Vagina (tissue), 2 donors: ENCODE measurements around the gene ZNF273. TPM values are rescaled to one million over a fixed set of nuclear protein-coding genes. Genes with fewer than 3 reads are reported as not detected.
"Not testable (repeated sequence)": the region's sequence is repeated elsewhere in the genome, so short reads cannot be mapped to it uniquely, and the experiment has no call there.

Experiments
- DNase-seq, 2 donors: peaks; one replicate each; pipeline ENCODE4 v3.0.0-alpha.2; 2017; ENCODE audit errors: extremely low spot score in 2 of 2
- H3K27ac ChIP-seq: fragments of 200-600 bp; sonication (generic); one replicate; pipeline ENCODE4 v1.5.1; 2019
- H3K27me3 ChIP-seq: fragments of 200-600 bp; sonication (generic); one replicate; pipeline ENCODE4 v1.5.1; 2019
- H3K36me3 ChIP-seq, 2 donors: fragments of 200-600 bp; sonication (generic); one replicate each; pipeline ENCODE4 v1.5.1; 2017 to 2019
- H3K4me1 ChIP-seq: fragments of 200-600 bp; sonication (generic); one replicate; pipeline ENCODE4 v1.5.1; 2019
- H3K4me3 ChIP-seq, 2 donors: fragments of 200-600 bp; sonication (generic); 1 replicate in 1 of 2; 2 replicates in 1 of 2; pipeline ENCODE4 v1.5.1; 2016 to 2019
- H3K9me3 ChIP-seq: fragments of 200-600 bp; sonication (generic); one replicate; pipeline ENCODE4 v1.5.1; 2019
- POLR2A ChIP-seq, 2 donors: fragments of 450-650 bp; IDR thresholded peaks; one replicate each; pipeline ENCODE4 v1.6.1; 2017; ENCODE audit warnings: antibody characterized with exemption in 2 of 2, mild to moderate bottlenecking in 2 of 2, moderate library complexity in 2 of 2
- POLR2AphosphoS5 ChIP-seq, 2 donors: sonication (generic); formaldehyde crosslinking; IDR thresholded peaks; one replicate each; pipeline ENCODE4 v1.9.0; 2017; ENCODE audit warnings: antibody characterized with exemption in 2 of 2, mild to moderate bottlenecking in 2 of 2, low read depth in 1 of 2; ENCODE audit not compliant: insufficient read depth in 1 of 2
- intact Hi-C: fragments of 100-400 bp; cut with DNase I; formaldehyde crosslinking; loops from one replicate; pipeline ENCODE4 v1.15.1; 2023
- total RNA-seq: library from RNA; depleted of rRNA; stranded (reverse); fragments of >200 nt; gene quantifications from one replicate; pipeline ENCODE4 v1.2.3, GENCODE V29; 2016
- TF ChIP-seq, protein P1 (sequence below), 3 experiments: fragments of 450-650 bp in 2 of 3; fragments of 200-600 bp in 1 of 3; sonication (generic) in 1 of 3; IDR thresholded peaks; one replicate each; pipeline ENCODE4 v1.5.1; 2017 to 2019; ENCODE audit warnings: antibody characterized with exemption in 3 of 3, mild to moderate bottlenecking in 2 of 3, moderate library complexity in 2 of 3

Gene ZNF273
- total RNA-seq, 1 donor from 2014 or later, result 47.4 TPM

DNA sequence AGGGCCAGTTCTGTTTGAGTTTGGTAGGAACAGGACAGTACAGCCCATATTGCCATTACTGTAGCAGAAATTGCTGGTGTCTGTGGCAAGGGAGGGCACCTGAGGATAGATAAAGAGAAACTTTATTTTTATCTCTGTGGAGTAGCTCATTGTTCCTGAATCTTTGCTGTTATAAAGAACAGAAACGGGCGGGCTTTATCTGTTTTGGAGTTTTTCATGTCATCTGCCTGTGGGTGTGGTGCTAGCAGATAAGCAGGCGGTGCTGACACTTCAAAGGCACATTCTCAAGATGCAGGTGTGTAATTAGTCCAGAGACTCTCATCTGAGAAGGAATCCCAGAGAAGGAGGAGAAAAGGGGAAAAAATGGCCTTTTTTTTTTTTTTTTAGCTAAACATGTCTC lies 11.5 kb downstream of the ZNF273 start:
- TF ChIP-seq, protein P1, sequence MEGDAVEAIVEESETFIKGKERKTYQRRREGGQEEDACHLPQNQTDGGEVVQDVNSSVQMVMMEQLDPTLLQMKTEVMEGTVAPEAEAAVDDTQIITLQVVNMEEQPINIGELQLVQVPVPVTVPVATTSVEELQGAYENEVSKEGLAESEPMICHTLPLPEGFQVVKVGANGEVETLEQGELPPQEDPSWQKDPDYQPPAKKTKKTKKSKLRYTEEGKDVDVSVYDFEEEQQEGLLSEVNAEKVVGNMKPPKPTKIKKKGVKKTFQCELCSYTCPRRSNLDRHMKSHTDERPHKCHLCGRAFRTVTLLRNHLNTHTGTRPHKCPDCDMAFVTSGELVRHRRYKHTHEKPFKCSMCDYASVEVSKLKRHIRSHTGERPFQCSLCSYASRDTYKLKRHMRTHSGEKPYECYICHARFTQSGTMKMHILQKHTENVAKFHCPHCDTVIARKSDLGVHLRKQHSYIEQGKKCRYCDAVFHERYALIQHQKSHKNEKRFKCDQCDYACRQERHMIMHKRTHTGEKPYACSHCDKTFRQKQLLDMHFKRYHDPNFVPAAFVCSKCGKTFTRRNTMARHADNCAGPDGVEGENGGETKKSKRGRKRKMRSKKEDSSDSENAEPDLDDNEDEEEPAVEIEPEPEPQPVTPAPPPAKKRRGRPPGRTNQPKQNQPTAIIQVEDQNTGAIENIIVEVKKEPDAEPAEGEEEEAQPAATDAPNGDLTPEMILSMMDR (IDR thresholded peaks at IDR 0.05), result no peak
- TF ChIP-seq POLR2AphosphoS5 (IDR thresholded peaks at IDR 0.05; ENCODE audit: insufficient read depth in 1 of 2, low read depth in 1 of 2), result no peak
- no peak for TF ChIP-seq POLR2A (IDR thresholded peaks at IDR 0.05)
- Histone ChIP-seq H3K36me3 (no peaks in the 10 kb centered on the region), H3K4me3 (no peak overlapping the region), H3K27ac (no peak overlapping the region), H3K27me3 (no peaks in the 10 kb centered on the region), H3K9me3 (no peaks in the 10 kb centered on the region), H3K4me1 (no peaks in the 10 kb centered on the region)
- intact Hi-C loops, result no loop called here
- DNase-seq, result no peak

DNA sequence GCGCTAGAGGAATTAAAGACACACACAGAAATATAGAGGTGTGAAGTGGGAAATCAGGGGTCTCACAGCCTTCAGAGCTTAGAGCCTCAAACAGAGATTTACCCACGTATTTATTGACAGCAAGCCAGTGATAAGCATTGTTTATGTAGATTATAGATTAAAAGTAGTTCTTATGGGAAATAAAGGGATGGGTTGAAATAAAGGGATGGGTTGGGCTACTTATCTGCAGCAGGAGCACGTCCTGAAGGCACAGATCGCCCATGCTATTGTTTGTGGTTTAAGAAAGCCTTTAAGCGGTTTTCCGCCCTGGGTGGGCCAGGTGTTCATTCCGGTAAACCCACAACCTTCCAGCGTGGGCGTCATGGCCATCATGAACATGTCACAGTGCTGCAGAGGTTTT lies 12.2 kb downstream of the ZNF273 start:
- H3K4me3 ChIP-seq, H3K27me3 ChIP-seq, H3K4me1 ChIP-seq, intact Hi-C loops, DNase-seq, H3K9me3 ChIP-seq, H3K27ac ChIP-seq, H3K36me3 ChIP-seq: not testable (repeated sequence)

DNA sequence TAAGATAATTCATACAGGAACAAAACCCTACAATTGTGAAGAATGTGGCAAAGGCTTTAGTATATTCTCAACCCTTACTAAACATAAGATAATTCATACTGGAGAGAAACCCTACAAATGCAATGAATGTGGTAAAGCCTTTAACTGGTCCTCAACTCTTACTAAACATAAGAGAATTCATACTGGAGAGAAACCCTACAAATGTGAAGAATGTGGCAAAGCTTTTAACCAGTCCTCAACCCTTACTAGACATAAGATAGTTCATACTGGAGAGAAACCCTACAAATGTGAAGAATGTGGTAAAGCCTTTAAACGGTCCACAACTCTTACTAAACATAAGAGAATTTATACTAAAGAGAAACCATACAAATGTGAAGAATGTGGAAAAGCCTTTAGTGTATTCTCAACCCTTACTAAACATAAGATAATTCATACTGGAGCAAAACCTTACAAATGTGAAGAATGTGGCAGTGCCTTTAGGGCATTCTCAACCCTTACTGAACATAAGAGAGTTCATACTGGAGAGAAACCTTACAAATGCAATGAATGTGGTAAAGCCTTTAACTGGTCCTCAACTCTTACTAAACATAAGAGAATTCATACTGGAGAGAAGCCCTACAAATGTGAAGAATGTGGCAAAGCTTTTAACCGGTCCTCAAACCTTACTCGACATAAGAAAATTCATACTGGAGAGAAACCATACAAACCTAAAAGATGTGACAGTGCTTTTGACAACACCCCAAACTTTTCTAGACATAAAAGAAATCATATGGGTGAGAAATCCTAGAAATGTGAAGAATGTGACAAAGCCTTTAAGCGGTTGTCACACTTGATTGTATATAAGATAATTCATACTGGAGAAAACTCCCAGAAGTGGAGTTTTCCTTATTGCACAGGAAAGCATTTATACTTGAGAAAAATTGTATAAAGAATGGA lies 25.4 kb downstream of the ZNF273 start:
- peaks cover 0 to 51% of the 10 kb centered on the region in 2 donors for H3K36me3 ChIP-seq
- H3K9me3 ChIP-seq, result peaks cover 11% of the 10 kb centered on the region
- DNase-seq, H3K27me3 ChIP-seq, H3K27ac ChIP-seq, intact Hi-C loops, H3K4me1 ChIP-seq, H3K4me3 ChIP-seq: not testable (repeated sequence)

DNA sequence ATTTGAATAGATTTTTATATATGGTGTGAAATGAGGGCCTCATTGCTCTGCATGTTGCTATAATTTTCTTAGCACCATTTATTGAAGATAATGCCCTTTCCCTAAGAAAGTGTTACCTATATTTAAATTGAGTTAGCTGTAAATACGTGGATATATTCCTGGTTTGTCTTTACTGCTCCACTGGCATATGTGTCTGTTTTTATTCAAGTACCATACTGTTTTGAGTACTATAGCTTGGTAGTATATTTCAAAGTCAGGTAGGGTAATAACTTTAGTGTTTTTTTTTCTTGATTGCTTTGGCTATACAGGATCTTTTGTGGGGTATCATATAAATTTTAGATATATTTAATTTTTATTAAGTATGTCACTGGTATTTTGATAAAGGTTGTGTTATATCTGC lies 31.4 kb downstream of the ZNF273 start:
- no peaks in the 10 kb centered on the region for H3K27me3 ChIP-seq
- intact Hi-C loops, result no loop called here
- peaks cover 16% of the 10 kb centered on the region for H3K9me3 ChIP-seq
- H3K4me1 ChIP-seq, result no peaks in the 10 kb centered on the region
- H3K4me3 ChIP-seq, result no peak overlapping the region
- TF ChIP-seq POLR2A (IDR thresholded peaks at IDR 0.05) (no peak), POLR2AphosphoS5 (IDR thresholded peaks at IDR 0.05; ENCODE audit: insufficient read depth in 1 of 2, low read depth in 1 of 2) (no peak)
- TF ChIP-seq, protein P1 (IDR thresholded peaks at IDR 0.05), result no peak
- no peak overlapping the region for H3K27ac ChIP-seq
- no peaks in the 10 kb centered on the region for H3K36me3 ChIP-seq
- no peak for DNase-seq

DNA sequence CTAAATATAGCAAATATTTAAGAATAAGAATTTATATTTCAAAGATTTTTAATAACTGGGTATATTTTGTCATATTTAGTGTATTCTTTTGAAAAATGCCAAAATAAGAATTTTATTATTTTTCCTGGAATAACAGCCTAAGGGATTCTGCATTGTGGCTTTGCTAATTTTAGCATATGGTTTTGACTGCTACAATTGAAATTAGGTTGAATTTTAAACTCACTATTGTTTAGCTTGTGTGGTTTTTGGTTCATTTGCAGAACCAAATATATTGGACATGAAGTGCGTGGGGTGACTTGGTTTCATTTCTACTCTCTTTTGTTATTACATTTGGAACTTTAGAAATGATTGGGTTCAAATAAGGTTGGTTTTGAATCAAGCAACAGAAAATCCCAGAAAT lies 35.5 kb downstream of the ZNF273 start:
- H3K27ac ChIP-seq, result no peak overlapping the region
- H3K36me3 ChIP-seq, result no peaks in the 10 kb centered on the region
- no peaks in the 10 kb centered on the region for H3K4me1 ChIP-seq
- no peaks in the 10 kb centered on the region for H3K27me3 ChIP-seq
- intact Hi-C loops, result no loop called here
- TF ChIP-seq POLR2AphosphoS5 (IDR thresholded peaks at IDR 0.05; ENCODE audit: insufficient read depth in 1 of 2, low read depth in 1 of 2) (no peak), POLR2A (IDR thresholded peaks at IDR 0.05) (no peak)
- TF ChIP-seq, protein P1 (IDR thresholded peaks at IDR 0.05), result no peak
- DNase-seq, result no peak
- peaks cover 10% of the 10 kb centered on the region for H3K9me3 ChIP-seq
- no peak overlapping the region for H3K4me3 ChIP-seq

DNA sequence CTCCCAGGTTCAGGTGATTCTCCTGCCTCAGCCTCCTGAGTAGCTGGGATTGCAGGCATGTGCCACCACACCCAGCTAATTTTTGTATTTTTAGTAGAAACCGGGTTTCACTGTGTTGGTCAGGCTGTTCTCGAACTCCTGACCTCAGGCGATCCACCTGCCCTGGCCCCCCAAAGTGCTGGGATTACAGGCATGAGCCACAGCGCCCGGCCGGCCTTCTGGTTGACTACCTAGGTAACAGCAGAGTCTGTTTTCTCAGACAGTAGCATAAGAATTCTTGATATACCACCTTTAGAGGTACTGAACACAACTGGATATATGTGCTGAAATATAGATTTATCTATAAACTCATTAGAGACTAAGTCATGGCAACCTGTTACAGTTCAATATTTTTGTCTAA lies 36.9 kb downstream of the ZNF273 start:
- intact Hi-C loops, H3K9me3 ChIP-seq, H3K4me1 ChIP-seq, DNase-seq, H3K27me3 ChIP-seq, H3K27ac ChIP-seq, H3K4me3 ChIP-seq, H3K36me3 ChIP-seq: not testable (repeated sequence)

DNA sequence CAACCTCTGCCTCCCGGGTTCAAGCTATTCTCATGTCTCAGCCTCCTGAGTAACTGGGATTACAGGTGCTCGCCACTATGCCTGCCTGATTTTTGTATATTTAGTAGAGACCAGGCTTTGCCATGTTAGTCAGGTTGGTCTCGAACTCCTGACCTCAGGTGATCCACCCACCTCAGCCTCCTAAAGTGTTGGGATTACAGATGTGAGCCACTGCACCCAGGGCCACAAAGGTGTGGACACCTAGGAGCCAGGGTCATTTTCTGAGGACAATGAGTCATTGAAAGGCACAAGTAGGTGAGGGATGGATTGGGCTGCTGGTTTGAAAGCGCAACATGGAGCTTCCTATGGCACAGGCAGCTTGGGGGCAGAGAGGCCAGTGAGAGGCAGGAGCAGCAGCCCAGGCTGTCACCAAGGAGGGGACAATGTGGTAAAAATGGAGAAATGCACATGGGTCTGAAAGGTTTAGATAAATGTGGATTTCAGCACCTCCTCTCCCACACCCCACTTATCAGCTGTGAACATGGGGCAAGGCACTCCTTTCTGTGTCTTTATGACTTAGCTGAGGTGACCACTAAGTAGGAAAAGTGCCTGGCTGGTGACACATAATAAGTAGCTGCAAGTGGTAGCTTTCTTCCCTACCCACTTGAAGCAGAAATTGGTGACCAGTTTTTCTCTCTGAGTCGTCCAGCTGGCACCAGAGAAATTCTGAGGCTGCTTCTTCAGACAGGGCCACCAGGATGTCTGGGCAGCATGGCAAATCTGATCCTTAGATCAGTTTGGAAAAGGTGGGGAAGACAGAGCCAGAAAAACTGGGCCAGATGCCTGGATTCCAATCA lies 41.8 kb downstream of the ZNF273 start:
- H3K27ac ChIP-seq, DNase-seq, H3K27me3 ChIP-seq, H3K4me3 ChIP-seq, intact Hi-C loops, H3K36me3 ChIP-seq, H3K9me3 ChIP-seq: not testable (repeated sequence)
- peaks cover 12% of the 10 kb centered on the region for H3K4me1 ChIP-seq
